GM12878 (cell line): Measurements from ENCODE around the gene ANKRD33. TPM values are rescaled to one million over a fixed set of nuclear protein-coding genes. Genes with fewer than 3 reads are reported as not detected.

Experiments
- ATAC-seq: fragments of 200-7000 bp; cut with Tn5 transposase; 3 replicates; pipeline ENCODE4 v1.9.1; 2020; ENCODE audit warnings: mild to moderate bottlenecking, moderate library complexity
- BruUV-seq: library from RNA; stranded (reverse); fragments of 400-500 nt; replicated peaks from 2 replicates; lab custom pipeline; 2021; lab: Mats Ljungman, UMichigan
- CTCF ChIA-PET: fragments of 300-600 bp; sonication (Branson Sonifier 250); formaldehyde crosslinking; extraction: SDS; loops from one replicate; lab custom pipeline; 2021; ENCODE audit warnings: inconsistent platforms; lab: Yijun Ruan, JAX
- POLR2A ChIA-PET: fragments of 350-600 bp; formaldehyde crosslinking; extraction: SDS; loops from one replicate; lab custom pipeline; 2021; ENCODE audit warnings: inconsistent platforms; lab: Charles Lee
- RAD21 ChIA-PET: fragments of 300-600 bp; sonication (Branson Sonifier 250); formaldehyde crosslinking; loops from one replicate; lab custom pipeline; 2023; ENCODE audit warnings: antibody characterized with exemption; ENCODE audit not compliant: unreplicated experiment; lab: Charles Lee
- SMC1A ChIA-PET: fragments of 300-600 bp; sonication (Branson Sonifier 250); formaldehyde crosslinking; loops from one replicate; lab custom pipeline; 2023; ENCODE audit not compliant: unreplicated experiment, uncharacterized antibody; lab: Charles Lee
- DNase-seq: peaks from one replicate; pipeline ENCODE4 v3.0.0-alpha.2; 2011; ENCODE audit warnings: low read depth, low spot score
- FAIRE-seq: peaks from 3 replicates; lab custom pipeline; 2011; peaks lifted over from hg19 to GRCh38; lab: Jason Lieb, UNC
- H2AFZ ChIP-seq: 2 replicates; pipeline ENCODE4 v1.6.0; 2011; ENCODE audit warnings: low read depth, low read length, control low read depth; ENCODE audit not compliant: control insufficient read depth
- H3K27ac ChIP-seq: 2 replicates; pipeline ENCODE4 v1.5.1; 2011; ENCODE audit warnings: control low read depth; ENCODE audit not compliant: control insufficient read depth, insufficient read depth
- H3K27me3 ChIP-seq, 2 experiments: replicated peaks in 1 of 2; 2 replicates each; pipeline versions ENCODE4 v1.6.0 to v1.6.1; 2011; ENCODE audit warnings: low read length in 1 of 2; ENCODE audit not compliant: control insufficient read depth in 2 of 2, insufficient read depth in 2 of 2
- H3K36me3 ChIP-seq, 2 experiments: 2 replicates each; pipeline ENCODE4 v1.5.1; 2011; ENCODE audit warnings: low read length in 1 of 2; ENCODE audit not compliant: control insufficient read depth in 2 of 2, insufficient read depth in 2 of 2
- H3K4me1 ChIP-seq: 2 replicates; pipeline ENCODE4 v1.6.1; 2011; ENCODE audit warnings: mild to moderate bottlenecking, low read length, moderate library complexity, mixed read lengths; ENCODE audit not compliant: control insufficient read depth, insufficient read depth
- H3K4me2 ChIP-seq: 2 replicates; pipeline ENCODE4 v1.6.0; 2011; ENCODE audit warnings: control low read depth; ENCODE audit not compliant: control insufficient read depth, insufficient read depth
- H3K4me3 ChIP-seq: fragments of 200-600 bp; sonication (generic); 2 replicates; pipeline ENCODE4 v1.5.1; 2016
- H3K79me2 ChIP-seq: 2 replicates; pipeline ENCODE4 v1.6.0; 2011; ENCODE audit warnings: low read length; ENCODE audit not compliant: control insufficient read depth, insufficient read depth
- H3K9ac ChIP-seq: 2 replicates; pipeline ENCODE4 v1.8.0; 2011; ENCODE audit warnings: low read length, control low read depth, mixed read lengths; ENCODE audit not compliant: control insufficient read depth, insufficient read depth
- H3K9me3 ChIP-seq: replicated peaks from 3 replicates; pipeline ENCODE4 v1.5.1; 2011; ENCODE audit warnings: mild to moderate bottlenecking, low read length; ENCODE audit not compliant: control insufficient read depth, insufficient read depth
- H4K20me1 ChIP-seq: 2 replicates; pipeline ENCODE4 v1.6.0; 2011; ENCODE audit not compliant: control insufficient read depth, insufficient read depth
- DPF2 ChIP-seq: fragments of 450-650 bp; IDR thresholded peaks from 2 replicates; pipeline ENCODE4 v1.6.1; 2017; ENCODE audit warnings: mild to moderate bottlenecking
- ETV6 ChIP-seq, 2 experiments: fragments of 450-650 bp in 1 of 2; IDR thresholded peaks in 1 of 2; conservative IDR thresholded peaks in 1 of 2; 2 replicates each; pipeline ENCODE4 v1.6.1; 2014; ENCODE audit warnings: antibody characterized with exemption in 1 of 2, borderline replicate concordance in 1 of 2, low read depth in 1 of 2, mild to moderate bottlenecking in 1 of 2, moderate library complexity in 1 of 2
- IKZF2 ChIP-seq, 2 experiments: fragments of 450-650 bp; IDR thresholded peaks; 2 replicates each; pipeline ENCODE4 v1.6.1; 2017; ENCODE audit warnings: mild to moderate bottlenecking in 2 of 2, moderate library complexity in 2 of 2
- LARP7 ChIP-seq: fragments of 450-650 bp; IDR thresholded peaks from 2 replicates; pipeline ENCODE4 v1.6.1; 2017; ENCODE audit warnings: mild to moderate bottlenecking
- PBX3 ChIP-seq: IDR thresholded peaks from 2 replicates; pipeline ENCODE4 v1.6.1; 2011; ENCODE audit warnings: mild to moderate bottlenecking, low read depth, low read length, moderate library complexity; ENCODE audit not compliant: insufficient replicate concordance
- STAT1 ChIP-seq: fragments of 450-650 bp; conservative IDR thresholded peaks from 2 replicates; pipeline ENCODE4 v1.6.1; 2014; ENCODE audit warnings: antibody characterized with exemption, mild to moderate bottlenecking
- ZNF384 ChIP-seq: IDR thresholded peaks from 2 replicates; pipeline ENCODE4 v1.6.1; 2012; ENCODE audit warnings: low read depth, mild to moderate bottlenecking, low read length, improper control_type of control experiment, borderline replicate concordance
- ZZZ3 ChIP-seq: IDR thresholded peaks from 2 replicates; pipeline ENCODE4 v1.6.1; 2011; ENCODE audit warnings: low read depth; ENCODE audit not compliant: control insufficient read depth, insufficient read length
- WGBS: methylation state at CpG from one replicate; pipeline ENCODE4 v1.1.6; 2016; ENCODE audit warnings: low lambda C conversion rate; ENCODE audit not compliant: insufficient replicate concordance, insufficient coverage; ENCODE audit errors: missing lambda C conversion rate; 5-methylcytosine and 5-hydroxymethylcytosine counted together
- in situ Hi-C: fragments of 300-500 bp; cut with MboI; formaldehyde crosslinking; loops from 9 replicates; pipeline ENCODE4 v1.14.3; 2018; ENCODE audit warnings: mixed read lengths
- intact Hi-C: fragments of 100-400 bp; cut with micrococcal nuclease; formaldehyde crosslinking; loops from one replicate; pipeline ENCODE4 v1.14.2; 2022; ENCODE audit not compliant: unreplicated experiment
- polyA plus RNA-seq, 11 experiments: library from polyadenylated mRNA; depleted of rRNA in 4 of 11; unstranded in 6 of 11; stranded (reverse) in 5 of 11; fragments of >200 nt; fragmentation: Nextera tagmentation in 4 of 11; fragmentation: Illumina TruSeq in 1 of 11; extraction: Ambion mirVana in 4 of 11; extraction: Trizol in 1 of 11; gene quantifications; 1 replicate in 1 of 11; 2 replicates in 10 of 11; pipeline versions ENCODE4 v1.2.1 to v1.2.3, GENCODE V29; 2011 to 2016; ENCODE audit warnings: inconsistent platforms in 2 of 11, missing spikeins in 2 of 11, low read depth in 1 of 11
- total RNA-seq, 4 experiments: library from RNA; depleted of rRNA in 3 of 4; stranded (reverse); fragments of >200 nt in 3 of 4; fragmentation: Illumina TruSeq in 1 of 4; extraction: Trizol in 1 of 4; gene quantifications; 2 replicates each; pipeline versions ENCODE4 v1.2.1 to v1.2.3, GENCODE V29; 2013 to 2021
- TF ChIP-seq, protein P1 (sequence below): IDR thresholded peaks from 2 replicates; pipeline ENCODE4 v1.6.1; 2012; ENCODE audit warnings: improper control_type of control experiment, low read depth, low read length; ENCODE audit not compliant: insufficient replicate concordance

ANKRD33 gene
- total and polyA plus RNA-seq, 10 of the 15 experiments (the other 5 are each of a cell fraction or from before 2014, with no cell fraction given), result not detected

GRCh38 chr12:51917746-51918453, 30.0 kb downstream of the ANKRD33 start:
- POLR2A ChIA-PET, result no interaction called here
- intact Hi-C loops, result no loop called here

More at GRCh38 chr12:51917746-51918453, 30.0 kb downstream of the ANKRD33 start:
- no peak overlapping the region for H3K4me3 ChIP-seq
- H3K4me1 ChIP-seq, result peaks cover 3% of the 10 kb centered on the region
- no peaks in the 10 kb centered on the region for H3K36me3 ChIP-seq
- SMC1A ChIA-PET, result no interaction called here
- no peaks in the 10 kb centered on the region for H3K79me2 ChIP-seq
- FAIRE-seq, result peak; percentile 54
- no peak for ATAC-seq
- TF ChIP-seq STAT1 (no peak), ZNF384 (no peak), DPF2 (no peak), ZZZ3 (no peak), PBX3 (no peak), IKZF2 (IDR thresholded peaks at IDR 0.05) (no peak), ETV6 (conservative IDR thresholded peaks at IDR 0.05 in 1 of 2, IDR thresholded peaks at IDR 0.05 in 1 of 2; ENCODE audit: borderline replicate concordance in 1 of 2, low read depth in 1 of 2) (no peak), LARP7 (no peak)
- TF ChIP-seq, protein P1, sequence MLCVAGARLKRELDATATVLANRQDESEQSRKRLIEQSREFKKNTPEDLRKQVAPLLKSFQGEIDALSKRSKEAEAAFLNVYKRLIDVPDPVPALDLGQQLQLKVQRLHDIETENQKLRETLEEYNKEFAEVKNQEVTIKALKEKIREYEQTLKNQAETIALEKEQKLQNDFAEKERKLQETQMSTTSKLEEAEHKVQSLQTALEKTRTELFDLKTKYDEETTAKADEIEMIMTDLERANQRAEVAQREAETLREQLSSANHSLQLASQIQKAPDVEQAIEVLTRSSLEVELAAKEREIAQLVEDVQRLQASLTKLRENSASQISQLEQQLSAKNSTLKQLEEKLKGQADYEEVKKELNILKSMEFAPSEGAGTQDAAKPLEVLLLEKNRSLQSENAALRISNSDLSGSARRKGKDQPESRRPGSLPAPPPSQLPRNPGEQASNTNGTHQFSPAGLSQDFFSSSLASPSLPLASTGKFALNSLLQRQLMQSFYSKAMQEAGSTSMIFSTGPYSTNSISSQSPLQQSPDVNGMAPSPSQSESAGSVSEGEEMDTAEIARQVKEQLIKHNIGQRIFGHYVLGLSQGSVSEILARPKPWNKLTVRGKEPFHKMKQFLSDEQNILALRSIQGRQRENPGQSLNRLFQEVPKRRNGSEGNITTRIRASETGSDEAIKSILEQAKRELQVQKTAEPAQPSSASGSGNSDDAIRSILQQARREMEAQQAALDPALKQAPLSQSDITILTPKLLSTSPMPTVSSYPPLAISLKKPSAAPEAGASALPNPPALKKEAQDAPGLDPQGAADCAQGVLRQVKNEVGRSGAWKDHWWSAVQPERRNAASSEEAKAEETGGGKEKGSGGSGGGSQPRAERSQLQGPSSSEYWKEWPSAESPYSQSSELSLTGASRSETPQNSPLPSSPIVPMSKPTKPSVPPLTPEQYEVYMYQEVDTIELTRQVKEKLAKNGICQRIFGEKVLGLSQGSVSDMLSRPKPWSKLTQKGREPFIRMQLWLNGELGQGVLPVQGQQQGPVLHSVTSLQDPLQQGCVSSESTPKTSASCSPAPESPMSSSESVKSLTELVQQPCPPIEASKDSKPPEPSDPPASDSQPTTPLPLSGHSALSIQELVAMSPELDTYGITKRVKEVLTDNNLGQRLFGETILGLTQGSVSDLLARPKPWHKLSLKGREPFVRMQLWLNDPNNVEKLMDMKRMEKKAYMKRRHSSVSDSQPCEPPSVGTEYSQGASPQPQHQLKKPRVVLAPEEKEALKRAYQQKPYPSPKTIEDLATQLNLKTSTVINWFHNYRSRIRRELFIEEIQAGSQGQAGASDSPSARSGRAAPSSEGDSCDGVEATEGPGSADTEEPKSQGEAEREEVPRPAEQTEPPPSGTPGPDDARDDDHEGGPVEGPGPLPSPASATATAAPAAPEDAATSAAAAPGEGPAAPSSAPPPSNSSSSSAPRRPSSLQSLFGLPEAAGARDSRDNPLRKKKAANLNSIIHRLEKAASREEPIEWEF, result no peak
- CTCF ChIA-PET, result no interaction called here
- H4K20me1 ChIP-seq, result no peaks in the 10 kb centered on the region
- H3K9me3 ChIP-seq, result no peaks in the 10 kb centered on the region
- H3K9ac ChIP-seq, result no peak overlapping the region
- WGBS, result 71% methylated on average over 16 of the region's 16 CpGs
- no peak overlapping the region for H2AFZ ChIP-seq
- no peak overlapping the region for H3K4me2 ChIP-seq
- H3K27ac ChIP-seq, result no peak overlapping the region
- in situ Hi-C loops, result no loop called here
- no TSS peak for BruUV-seq
- RAD21 ChIA-PET, result no interaction called here
- no peak for DNase-seq
- no peaks in the 10 kb centered on the region for H3K27me3 ChIP-seq
